Panc1 (cell line): Measurements from ENCODE around the gene NFAT5. TPM values are rescaled to one million over a fixed set of nuclear protein-coding genes. Genes with fewer than 3 reads are reported as not detected.

Source experiments
- ATAC-seq: fragments of 200-7000 bp; cut with Tn5 transposase; 2 replicates; pipeline ENCODE4 v1.9.1; 2020; ENCODE audit warnings: mild to moderate bottlenecking, moderate library complexity
- BruUV-seq: library from RNA; stranded (reverse); fragments of 400-500 nt; replicated peaks from 2 replicates; lab custom pipeline; 2021; lab: Mats Ljungman, UMichigan
- CTCF ChIA-PET: fragments of 300-600 bp; sonication (Branson Sonifier 250); formaldehyde crosslinking; loops from one replicate; lab custom pipeline; 2022; ENCODE audit warnings: antibody characterized with exemption; lab: Charles Lee
- POLR2A ChIA-PET: fragments of 300-600 bp; sonication (Branson Sonifier 250); formaldehyde crosslinking; loops from one replicate; lab custom pipeline; 2022; ENCODE audit warnings: antibody characterized with exemption; lab: Charles Lee
- DNase-seq: peaks from one replicate; pipeline ENCODE4 v3.0.0-alpha.2; 2010; ENCODE audit warnings: low read depth, low spot score
- H3K27ac ChIP-seq: 2 replicates; pipeline ENCODE4 v1.5.1; 2011; ENCODE audit warnings: mild to moderate bottlenecking, low read length, inconsistent platforms
- H3K27me3 ChIP-seq: fragments of 200-500 bp; sonication (Bioruptor generic); 2 replicates; pipeline ENCODE4 v1.6.0; 2014; ENCODE audit warnings: low read length, inconsistent platforms; ENCODE audit not compliant: control insufficient read depth, insufficient read depth
- H3K36me3 ChIP-seq: fragments of 200-500 bp; sonication (Bioruptor generic); 2 replicates; pipeline ENCODE4 v1.5.1; 2014; ENCODE audit warnings: inconsistent platforms, mild to moderate bottlenecking, low read length, moderate library complexity; ENCODE audit not compliant: control insufficient read depth, insufficient read depth
- H3K4me1 ChIP-seq: 2 replicates; pipeline ENCODE4 v1.5.1; 2011; ENCODE audit warnings: inconsistent platforms, mild to moderate bottlenecking, low read length, moderate library complexity; ENCODE audit not compliant: control insufficient read depth, insufficient read depth
- H3K4me3 ChIP-seq, 2 experiments: 2 replicates each; pipeline ENCODE4 v1.5.1; 2011 to 2012; ENCODE audit warnings: low read depth in 2 of 2, low read length in 2 of 2, mild to moderate bottlenecking in 2 of 2, inconsistent platforms in 1 of 2, moderate library complexity in 1 of 2
- H3K9me3 ChIP-seq: fragments of 200-500 bp; sonication (Bioruptor generic); 2 replicates; pipeline ENCODE4 v1.5.1; 2014; ENCODE audit warnings: low read depth, mild to moderate bottlenecking, inconsistent platforms, low read length, moderate library complexity; ENCODE audit not compliant: control insufficient read depth, insufficient read depth
- POLR2AphosphoS5 ChIP-seq: IDR thresholded peaks from 2 replicates; pipeline ENCODE4 v1.6.1; 2012; ENCODE audit warnings: mild to moderate bottlenecking, low read depth, low read length, moderate library complexity
- SIN3A ChIP-seq: IDR thresholded peaks from 2 replicates; pipeline ENCODE4 v1.6.1; 2012; ENCODE audit warnings: low read depth, mild to moderate bottlenecking, low read length, moderate library complexity, borderline replicate concordance; ENCODE audit not compliant: insufficient read depth
- TCF7L2 ChIP-seq: IDR thresholded peaks from 2 replicates; pipeline ENCODE4 v1.6.1; 2011; ENCODE audit warnings: mild to moderate bottlenecking, low read depth, low read length, inconsistent platforms
- in situ Hi-C: cut with HindIII; loops from 2 replicates; pipeline ENCODE4 v1.10.0; 2016; ENCODE audit warnings: low sequenced_read_pairs, low pct_unique_long_range_greater_than_20kb
- intact Hi-C: fragments of 100-400 bp; cut with micrococcal nuclease; formaldehyde crosslinking; loops from one replicate; pipeline ENCODE4 v1.10.0; 2022; ENCODE audit not compliant: unreplicated experiment
- total RNA-seq: library from RNA; stranded (reverse); gene quantifications from one replicate; pipeline ENCODE4 v1.2.1, GENCODE V29; 2021; ENCODE audit not compliant: unreplicated experiment
- TF ChIP-seq, protein P1 (sequence below): fragments of 450-650 bp; IDR thresholded peaks from 2 replicates; pipeline ENCODE4 v1.5.1; 2017; ENCODE audit warnings: mild to moderate bottlenecking
- TF ChIP-seq, protein P2 (sequence below), 2 experiments: IDR thresholded peaks; 2 replicates each; pipeline ENCODE4 v1.6.1; 2011 to 2012; ENCODE audit warnings: low read depth in 2 of 2, control low read depth in 1 of 2, low read length in 1 of 2, mild to moderate bottlenecking in 1 of 2, moderate library complexity in 1 of 2; ENCODE audit not compliant: insufficient read depth in 1 of 2

The NFAT5 gene
- total RNA-seq, 1 experiment from 2014 or later: 57.0 TPM

DNA sequence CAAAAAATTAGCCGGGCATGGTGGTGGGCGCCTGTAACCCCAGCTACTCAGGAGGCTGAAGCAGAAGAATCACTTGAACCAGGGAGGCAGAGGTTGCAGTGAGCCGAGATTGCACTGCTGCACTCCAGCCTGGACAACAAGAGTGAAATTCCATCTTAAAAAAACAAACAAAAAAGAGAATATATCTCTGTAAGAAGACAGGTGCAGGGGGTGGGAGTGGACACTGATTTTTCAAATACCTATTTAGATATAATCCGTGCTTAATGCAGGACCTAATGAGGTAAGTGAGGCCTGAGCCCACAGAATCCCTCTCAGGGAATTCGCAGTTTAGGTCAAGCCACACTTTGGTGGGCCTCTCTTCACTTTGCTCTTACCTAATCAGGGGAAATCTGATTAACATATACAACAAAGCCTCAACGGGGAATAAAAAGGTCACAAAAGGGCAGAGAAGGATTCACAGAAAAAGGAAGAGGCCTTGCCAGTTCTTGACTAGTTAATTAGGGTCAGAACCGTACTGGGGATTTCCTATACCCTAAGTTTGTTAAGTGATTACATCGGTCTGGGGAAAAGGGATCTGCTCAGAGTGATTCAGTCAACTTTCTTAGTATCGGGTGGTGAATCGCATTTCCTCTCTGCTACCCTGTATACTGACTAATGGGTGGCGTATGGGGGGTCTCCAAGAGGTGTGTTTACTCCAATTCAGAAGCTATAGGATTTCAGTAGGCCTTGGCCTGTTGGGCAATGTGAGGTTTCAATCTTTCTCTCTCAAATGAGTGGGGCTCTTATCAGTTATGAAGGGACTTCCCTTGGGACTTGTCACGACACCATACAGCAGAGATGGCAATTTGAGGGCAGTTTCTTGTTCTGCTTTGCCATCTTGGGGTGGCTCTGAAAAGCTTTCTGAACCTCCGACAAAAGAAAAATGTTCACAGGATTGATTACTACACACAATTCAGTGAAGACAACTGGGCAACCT lies 1.9 kb upstream of the NFAT5 start:
- in situ Hi-C loops: no loop called here
- ChIA-PET CTCF (interaction anchor here (0.6 kb wide), 1 partner anchor 46 kb away, joined by 4 read pairs; no protein-coding TSS in a partner anchor), POLR2A (no interaction called here)
- peaks cover 8% of the 10 kb centered on the region for H3K4me1 ChIP-seq
- 0 out of 2 replicates have a peak, but pooled peaks have one; percentile 18 for ATAC-seq
- intact Hi-C loops: loop anchor here (10.0 kb wide), 1 partner anchor 89 kb away; no protein-coding TSS in a partner anchor
- DNase-seq: no peak
- no peaks in the 10 kb centered on the region for H3K9me3 ChIP-seq
- no peaks in the 10 kb centered on the region for H3K27me3 ChIP-seq
- H3K27ac ChIP-seq: peak overlapping the region; percentile 99
- peak overlapping the region; percentile 75 to 92 for H3K4me3 ChIP-seq
- BruUV-seq: no TSS peak
- TF ChIP-seq, protein P1, sequence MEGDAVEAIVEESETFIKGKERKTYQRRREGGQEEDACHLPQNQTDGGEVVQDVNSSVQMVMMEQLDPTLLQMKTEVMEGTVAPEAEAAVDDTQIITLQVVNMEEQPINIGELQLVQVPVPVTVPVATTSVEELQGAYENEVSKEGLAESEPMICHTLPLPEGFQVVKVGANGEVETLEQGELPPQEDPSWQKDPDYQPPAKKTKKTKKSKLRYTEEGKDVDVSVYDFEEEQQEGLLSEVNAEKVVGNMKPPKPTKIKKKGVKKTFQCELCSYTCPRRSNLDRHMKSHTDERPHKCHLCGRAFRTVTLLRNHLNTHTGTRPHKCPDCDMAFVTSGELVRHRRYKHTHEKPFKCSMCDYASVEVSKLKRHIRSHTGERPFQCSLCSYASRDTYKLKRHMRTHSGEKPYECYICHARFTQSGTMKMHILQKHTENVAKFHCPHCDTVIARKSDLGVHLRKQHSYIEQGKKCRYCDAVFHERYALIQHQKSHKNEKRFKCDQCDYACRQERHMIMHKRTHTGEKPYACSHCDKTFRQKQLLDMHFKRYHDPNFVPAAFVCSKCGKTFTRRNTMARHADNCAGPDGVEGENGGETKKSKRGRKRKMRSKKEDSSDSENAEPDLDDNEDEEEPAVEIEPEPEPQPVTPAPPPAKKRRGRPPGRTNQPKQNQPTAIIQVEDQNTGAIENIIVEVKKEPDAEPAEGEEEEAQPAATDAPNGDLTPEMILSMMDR: no peak
- TF ChIP-seq, protein P2, sequence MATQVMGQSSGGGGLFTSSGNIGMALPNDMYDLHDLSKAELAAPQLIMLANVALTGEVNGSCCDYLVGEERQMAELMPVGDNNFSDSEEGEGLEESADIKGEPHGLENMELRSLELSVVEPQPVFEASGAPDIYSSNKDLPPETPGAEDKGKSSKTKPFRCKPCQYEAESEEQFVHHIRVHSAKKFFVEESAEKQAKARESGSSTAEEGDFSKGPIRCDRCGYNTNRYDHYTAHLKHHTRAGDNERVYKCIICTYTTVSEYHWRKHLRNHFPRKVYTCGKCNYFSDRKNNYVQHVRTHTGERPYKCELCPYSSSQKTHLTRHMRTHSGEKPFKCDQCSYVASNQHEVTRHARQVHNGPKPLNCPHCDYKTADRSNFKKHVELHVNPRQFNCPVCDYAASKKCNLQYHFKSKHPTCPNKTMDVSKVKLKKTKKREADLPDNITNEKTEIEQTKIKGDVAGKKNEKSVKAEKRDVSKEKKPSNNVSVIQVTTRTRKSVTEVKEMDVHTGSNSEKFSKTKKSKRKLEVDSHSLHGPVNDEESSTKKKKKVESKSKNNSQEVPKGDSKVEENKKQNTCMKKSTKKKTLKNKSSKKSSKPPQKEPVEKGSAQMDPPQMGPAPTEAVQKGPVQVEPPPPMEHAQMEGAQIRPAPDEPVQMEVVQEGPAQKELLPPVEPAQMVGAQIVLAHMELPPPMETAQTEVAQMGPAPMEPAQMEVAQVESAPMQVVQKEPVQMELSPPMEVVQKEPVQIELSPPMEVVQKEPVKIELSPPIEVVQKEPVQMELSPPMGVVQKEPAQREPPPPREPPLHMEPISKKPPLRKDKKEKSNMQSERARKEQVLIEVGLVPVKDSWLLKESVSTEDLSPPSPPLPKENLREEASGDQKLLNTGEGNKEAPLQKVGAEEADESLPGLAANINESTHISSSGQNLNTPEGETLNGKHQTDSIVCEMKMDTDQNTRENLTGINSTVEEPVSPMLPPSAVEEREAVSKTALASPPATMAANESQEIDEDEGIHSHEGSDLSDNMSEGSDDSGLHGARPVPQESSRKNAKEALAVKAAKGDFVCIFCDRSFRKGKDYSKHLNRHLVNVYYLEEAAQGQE (IDR thresholded peaks at IDR 0.05; ENCODE audit: insufficient read depth in 1 of 2, low read depth in 2 of 2, low read length in 1 of 2): no peak
- no peak for TF ChIP-seq POLR2AphosphoS5
- TF ChIP-seq SIN3A: no peak
- TF ChIP-seq TCF7L2: no peak
- peaks cover 15% of the 10 kb centered on the region for H3K36me3 ChIP-seq

DNA sequence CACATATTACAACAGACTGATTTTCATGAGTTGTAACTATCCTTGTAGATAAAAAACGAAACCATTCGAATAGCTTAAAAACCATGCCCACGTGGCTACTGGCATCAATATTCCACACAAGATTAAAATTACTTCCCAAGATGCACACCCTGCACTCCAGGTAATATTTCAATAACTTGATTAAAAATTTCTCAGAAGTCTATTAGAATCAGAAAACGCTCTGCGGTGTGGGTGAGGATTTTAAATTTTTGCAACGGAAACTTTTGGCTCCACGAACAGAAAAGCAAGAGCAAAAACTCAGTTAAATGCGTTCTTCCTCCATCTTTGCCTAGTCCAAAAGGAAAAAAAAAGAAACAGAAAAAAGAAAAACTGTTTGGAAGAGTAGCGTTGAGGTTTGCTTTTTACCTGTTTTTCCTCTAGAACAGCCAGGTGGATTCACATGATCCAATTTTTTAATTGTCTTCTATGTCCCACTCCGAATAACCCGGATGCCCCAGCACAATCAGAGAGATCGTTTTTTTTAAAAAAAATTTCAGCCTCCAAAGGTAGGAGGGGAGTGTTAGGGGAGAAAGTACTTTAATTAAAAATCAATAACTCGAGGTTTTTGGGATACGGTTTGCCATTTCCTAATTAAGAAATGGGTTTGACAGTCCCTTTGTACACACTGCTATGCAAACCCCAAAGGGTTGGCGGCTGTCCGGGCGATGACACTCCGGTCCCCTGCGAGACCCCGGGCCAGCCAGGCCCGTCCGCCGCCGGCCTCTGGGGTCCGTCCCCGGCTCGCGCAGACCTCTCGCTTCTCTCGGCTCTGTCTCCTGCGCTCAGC lies 708 bp upstream of the NFAT5 start:
- ChIA-PET CTCF (interaction anchor here (0.6 kb wide), 1 partner anchor 45 kb away, joined by 4 read pairs; no protein-coding TSS in a partner anchor), POLR2A (no interaction called here)
- Histone ChIP-seq H3K4me1 (peaks cover 11% of the 10 kb centered on the region), H3K9me3 (no peaks in the 10 kb centered on the region), H3K36me3 (peaks cover 18% of the 10 kb centered on the region), H3K27me3 (no peaks in the 10 kb centered on the region), H3K27ac (peak overlapping the region; percentile 99), H3K4me3 (peak overlapping the region; percentile 75 to 92)
- intact Hi-C loops: loop anchor here (10.0 kb wide), 1 partner anchor 90 kb away; no protein-coding TSS in a partner anchor
- BruUV-seq: TSS peak; percentile 90
- ATAC-seq (no peak), DNase-seq (no peak)
- in situ Hi-C loops: no loop called here
- TF ChIP-seq, protein P1: no peak
- TF ChIP-seq, protein P2 (IDR thresholded peaks at IDR 0.05; ENCODE audit: insufficient read depth in 1 of 2, low read depth in 2 of 2, low read length in 1 of 2): no peak
- TF ChIP-seq SIN3A (no peak), TCF7L2 (no peak), POLR2AphosphoS5 (no peak; the same call in 1 of the 2 replicates)
